Heart right ventricle (tissue), 16 donors: ENCODE results near the gene CDC23. TPM values are rescaled to one million over a fixed set of nuclear protein-coding genes. Genes with fewer than 3 reads are reported as not detected.

Source experiments
- ATAC-seq, 8 donors: fragments of 200-7000 bp; cut with Tn5 transposase; one replicate each; pipeline ENCODE4 v1.9.1; 2020; ENCODE audit warnings: mild to moderate bottlenecking in 8 of 8, moderate library complexity in 8 of 8, moderate number of reproducible peaks in 1 of 8
- DNase-seq, 2 donors: peaks; one replicate each; pipeline ENCODE4 v3.0.0-alpha.2; 2020
- H3K27ac ChIP-seq, 10 donors: fragments of 200-600 bp; sonication (generic) in 2 of 10; one replicate each; pipeline versions ENCODE4 v1.5.0 to v1.8.0; 2020 to 2022; ENCODE audit warnings: mild to moderate bottlenecking in 3 of 10
- H3K27me3 ChIP-seq, 7 donors: fragments of 200-600 bp; one replicate each; pipeline ENCODE4 v1.8.0; 2021 to 2022; ENCODE audit warnings: mild to moderate bottlenecking in 2 of 7
- H3K36me3 ChIP-seq, 9 donors: fragments of 200-600 bp; sonication (generic) in 1 of 9; one replicate each; pipeline versions ENCODE4 v1.5.0 to v1.8.0; 2020 to 2022; ENCODE audit warnings: mild to moderate bottlenecking in 2 of 9
- H3K4me1 ChIP-seq, 9 donors: fragments of 200-600 bp; sonication (generic) in 1 of 9; one replicate each; pipeline versions ENCODE4 v1.5.0 to v1.8.0; 2020 to 2022; ENCODE audit warnings: mild to moderate bottlenecking in 4 of 9
- H3K4me3 ChIP-seq, 10 donors: fragments of 200-600 bp; sonication (generic) in 2 of 10; one replicate each; pipeline versions ENCODE4 v1.5.0 to v1.8.0; 2020 to 2022; ENCODE audit warnings: mild to moderate bottlenecking in 7 of 10, moderate library complexity in 2 of 10
- H3K9me3 ChIP-seq, 11 donors: fragments of 200-600 bp in 10 of 11; sonication (generic) in 2 of 11; one replicate each; pipeline versions ENCODE4 v1.5.0 to v1.8.0; 2013 to 2022; ENCODE audit warnings: mild to moderate bottlenecking in 2 of 11, control low read depth in 1 of 11, moderate library complexity in 1 of 11
- WGBS, 2 donors: extraction: QIAGEN DNeasy Blood & Tissue Kit; methylation state at CpG; one replicate each; pipeline ENCODE4 v1.1.7; 2013; ENCODE audit warnings: inconsistent platforms in 1 of 2; 5-methylcytosine and 5-hydroxymethylcytosine counted together
- intact Hi-C, 10 donors: fragments of 100-400 bp; cut with DNase I; formaldehyde crosslinking; loops; one replicate each; pipeline versions ENCODE4 v1.11.1 to v1.14.2; 2022
- long read RNA-seq, 3 donors: library from polyadenylated mRNA; unstranded; transcript quantifications; one replicate each; pipeline ENCODE4 v2.0.0, GENCODE V29; 2020 to 2021
- polyA plus RNA-seq, 2 donors: library from polyadenylated mRNA; stranded (reverse); fragments of 200-250 nt; gene quantifications; one replicate each; pipeline ENCODE4 v1.2.3, GENCODE V29; 2013
- total RNA-seq, 10 donors: library from RNA; stranded (reverse); fragmentation: NEBNext Ultra II Directional in 3 of 10; extraction: Animal tissue kit (Norgen Biotek cat#: 25700) in 3 of 10; gene quantifications; one replicate each; pipeline versions ENCODE4 v1.2.1 to v1.2.4, GENCODE V29; 2021 to 2023
- TF ChIP-seq, protein P1 (sequence below), 9 donors: fragments of 200-600 bp; sonication (generic) in 2 of 9; IDR thresholded peaks; one replicate each; pipeline versions ENCODE4 v1.5.0 to v1.8.0; 2021 to 2022; ENCODE audit warnings: antibody characterized with exemption in 9 of 9, mild to moderate bottlenecking in 5 of 9, moderate library complexity in 1 of 9
- donor health status: Arrhythmogenic right ventricular cardiomyopathy.
- donor health status: ischemic (EF 13 %, LVEDD 7.1; RV severe dilation, severe dysfunction).
- donor health status: healthy with polysubstance abuse.
- donor health status: DM: no; HTN: yes; CAD: no.
- donor health status: DM: no; HTN: no; CAD: no.
- donor health status: ischemic (EF 25% LVEDD 6.9; RV normal size, moderate dysfunction).
- donor health status: ischemic (EF 25% LVEDD 5.7; RV mildly dilated, moderate dysfunction).
- donor health status: healthy.
- donor health status: DM: yes; HTN: yes; CAD: no.
- donor health status: Ischemic cardiomyopathy.
- donor health status: ischemic (EF 35%, LVEDD 5.7; RV mildly dilated, moderate dysfunction).
- donor health status: nonischemic (EF 11% LVEDD 7.7; RV severe dilation, severe dysfunction).
- donor health status: DM: yes; HTN: yes; CAD: no.
- donor health status: PGD.
- donor health status: ischemic (EF 29% LVEDD 5.4; RV normal size, mild dysfunction).
- donor health status: nonischemic (EF 23%, LVEDD 6.1; RV moderate dilation, normal function).

The CDC23 gene, protein sequence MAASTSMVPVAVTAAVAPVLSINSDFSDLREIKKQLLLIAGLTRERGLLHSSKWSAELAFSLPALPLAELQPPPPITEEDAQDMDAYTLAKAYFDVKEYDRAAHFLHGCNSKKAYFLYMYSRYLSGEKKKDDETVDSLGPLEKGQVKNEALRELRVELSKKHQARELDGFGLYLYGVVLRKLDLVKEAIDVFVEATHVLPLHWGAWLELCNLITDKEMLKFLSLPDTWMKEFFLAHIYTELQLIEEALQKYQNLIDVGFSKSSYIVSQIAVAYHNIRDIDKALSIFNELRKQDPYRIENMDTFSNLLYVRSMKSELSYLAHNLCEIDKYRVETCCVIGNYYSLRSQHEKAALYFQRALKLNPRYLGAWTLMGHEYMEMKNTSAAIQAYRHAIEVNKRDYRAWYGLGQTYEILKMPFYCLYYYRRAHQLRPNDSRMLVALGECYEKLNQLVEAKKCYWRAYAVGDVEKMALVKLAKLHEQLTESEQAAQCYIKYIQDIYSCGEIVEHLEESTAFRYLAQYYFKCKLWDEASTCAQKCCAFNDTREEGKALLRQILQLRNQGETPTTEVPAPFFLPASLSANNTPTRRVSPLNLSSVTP
- 10 to 100 TPM; 14.6 to 23.0 (median 17.8) TPM for total RNA-seq
- 10 to 100 TPM; 10.5 to 12.9 TPM for polyA plus RNA-seq
- long read RNA-seq, donor 1, transcript CDC23-202 (16 exons, 3,155 nt), result major isoform, 23 of 31 reads
- long read RNA-seq, donor 1, partial matches to known transcripts, result 1 of 31 reads
- long read RNA-seq, donor 1, other reads (novel, unspliced or antisense), result 3 of 31 reads
- long read RNA-seq, donor 2, transcript CDC23-202 (16 exons, 3,155 nt), result major isoform, 31 of 39 reads
- long read RNA-seq, donor 2, transcript CDC23-201 (3 exons, 1,079 nt), result minor isoform, 5 of 39 reads
- long read RNA-seq, donor 2, partial matches to known transcripts, result 1 of 39 reads
- long read RNA-seq, donor 2, other reads (novel, unspliced or antisense), result 2 of 39 reads
- long read RNA-seq, donor 3, transcript CDC23-202 (16 exons, 3,155 nt), result major isoform, 44 of 54 reads
- long read RNA-seq, donor 3, partial matches to known transcripts, result 4 of 54 reads
- long read RNA-seq, donor 3, other reads (novel, unspliced or antisense), result 4 of 54 reads

DNA sequence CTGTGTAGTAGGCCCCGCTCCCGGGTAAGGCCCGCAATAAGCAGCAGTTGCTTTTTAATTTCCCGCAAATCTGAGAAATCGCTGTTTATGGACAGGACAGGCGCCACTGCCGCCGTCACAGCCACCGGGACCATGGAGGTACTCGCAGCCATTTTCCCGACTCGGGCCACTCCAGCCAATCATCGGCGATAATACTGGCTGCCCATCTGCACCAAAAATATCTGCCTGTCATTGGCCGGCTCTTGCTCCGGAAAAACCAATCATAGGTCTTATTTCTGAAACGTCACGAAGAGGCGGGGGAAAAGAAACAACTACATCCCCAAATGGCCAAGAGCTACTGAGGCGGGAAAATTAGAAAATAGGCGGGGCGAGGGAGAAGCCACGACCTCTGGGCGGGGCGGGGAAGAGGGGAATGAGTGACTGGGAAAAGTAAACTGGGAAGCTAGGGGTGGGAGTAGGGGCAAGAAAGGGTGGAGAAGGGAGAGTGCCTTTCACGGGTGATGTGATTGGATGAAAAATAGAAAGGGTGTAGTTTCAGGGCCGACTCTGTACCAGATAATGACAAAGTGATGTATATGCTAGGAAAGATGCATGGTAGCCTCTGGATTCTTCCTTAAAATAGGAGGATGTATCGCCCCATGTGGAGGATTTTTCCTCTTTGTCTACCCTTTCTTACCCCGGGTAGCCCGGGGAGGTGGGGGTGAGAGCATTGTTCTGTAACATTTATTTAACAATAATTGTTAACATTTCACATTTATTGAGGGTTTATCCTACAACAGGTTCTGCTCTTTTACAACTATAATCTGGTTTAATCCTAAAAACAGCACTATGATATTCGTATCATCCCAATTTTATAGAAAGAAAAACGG lies at the start of gene CDC23:
Gene CDC23, minus strand, starts transcription at position 163 of the 869 bp plus-strand sequence. Its CDS starts 11 bp downstream, at position 152.
- intact Hi-C loops, result no loop called here

DNA sequence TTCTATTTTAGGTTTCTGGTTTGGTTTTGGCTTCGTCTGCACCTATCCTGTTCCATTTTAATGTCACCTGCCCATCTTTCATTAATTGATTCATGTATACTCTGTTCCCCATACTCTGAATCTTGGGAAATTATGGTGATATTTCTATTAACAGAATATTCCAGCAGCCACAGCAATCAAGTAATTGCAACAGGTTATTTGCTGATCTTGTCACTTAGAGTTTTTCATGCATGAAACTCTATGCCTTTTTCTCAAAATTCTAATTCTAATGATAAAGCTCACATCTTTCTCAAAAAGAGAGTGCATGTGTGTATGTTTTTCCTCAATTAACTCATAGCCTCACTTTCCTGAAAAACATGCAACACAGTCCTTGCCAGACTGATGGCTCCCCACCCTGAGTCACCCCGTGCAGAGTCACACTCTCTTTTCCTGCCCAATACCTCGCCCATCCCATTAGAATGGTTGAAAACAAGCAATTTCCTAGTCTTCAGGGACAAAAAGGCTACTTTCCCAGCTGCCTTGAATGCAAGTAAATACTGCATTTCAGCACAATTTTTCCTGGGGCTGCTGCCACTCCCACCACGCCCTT lies 45.7 kb upstream of the CDC23 start:
- intact Hi-C loops, result no loop called here
- H3K4me3 ChIP-seq, result no peak overlapping the region
- 69 to 85% methylated on average over 4 of the region's 4 CpGs for WGBS, 2 donors
- DNase-seq, result no peak
- H3K27ac ChIP-seq, result no peak overlapping the region
- no peaks in the 10 kb centered on the region for H3K9me3 ChIP-seq
- ATAC-seq, result no peak
- no peaks in the 10 kb centered on the region for H3K36me3 ChIP-seq
- TF ChIP-seq, protein P1, sequence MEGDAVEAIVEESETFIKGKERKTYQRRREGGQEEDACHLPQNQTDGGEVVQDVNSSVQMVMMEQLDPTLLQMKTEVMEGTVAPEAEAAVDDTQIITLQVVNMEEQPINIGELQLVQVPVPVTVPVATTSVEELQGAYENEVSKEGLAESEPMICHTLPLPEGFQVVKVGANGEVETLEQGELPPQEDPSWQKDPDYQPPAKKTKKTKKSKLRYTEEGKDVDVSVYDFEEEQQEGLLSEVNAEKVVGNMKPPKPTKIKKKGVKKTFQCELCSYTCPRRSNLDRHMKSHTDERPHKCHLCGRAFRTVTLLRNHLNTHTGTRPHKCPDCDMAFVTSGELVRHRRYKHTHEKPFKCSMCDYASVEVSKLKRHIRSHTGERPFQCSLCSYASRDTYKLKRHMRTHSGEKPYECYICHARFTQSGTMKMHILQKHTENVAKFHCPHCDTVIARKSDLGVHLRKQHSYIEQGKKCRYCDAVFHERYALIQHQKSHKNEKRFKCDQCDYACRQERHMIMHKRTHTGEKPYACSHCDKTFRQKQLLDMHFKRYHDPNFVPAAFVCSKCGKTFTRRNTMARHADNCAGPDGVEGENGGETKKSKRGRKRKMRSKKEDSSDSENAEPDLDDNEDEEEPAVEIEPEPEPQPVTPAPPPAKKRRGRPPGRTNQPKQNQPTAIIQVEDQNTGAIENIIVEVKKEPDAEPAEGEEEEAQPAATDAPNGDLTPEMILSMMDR (IDR thresholded peaks at IDR 0.05), result no peak
- no peaks in the 10 kb centered on the region for H3K4me1 ChIP-seq
- H3K27me3 ChIP-seq, result peaks cover 0 to 5% (median 0%) of the 10 kb centered on the region in 7 donors

More for the DNA sequence above, at the start of gene CDC23:
- ATAC-seq, result peak; percentile 95 to 99 (median 98)
- H3K4me1 ChIP-seq, result peaks cover 3 to 36% (median 26%) of the 10 kb centered on the region in 9 donors
- H3K36me3 ChIP-seq, result peaks cover 0 to 34% (median 0%) of the 10 kb centered on the region in 9 donors
- H3K27me3 ChIP-seq, result no peaks in the 10 kb centered on the region
- peak within 1 kb of the TSS in 9 of 10 donors; percentile 47 to 88 (median 78) for H3K27ac ChIP-seq
- peak; percentile 83 to 97 for DNase-seq
- TF ChIP-seq, protein P1 (IDR thresholded peaks at IDR 0.05), result no peak
- H3K9me3 ChIP-seq, result no peaks in the 10 kb centered on the region
- WGBS, 2 donors, result 1% methylated on average over 32 of the region's 32 CpGs
- H3K4me3 ChIP-seq, result peak within 1 kb of the TSS; percentile 78 to 98 (median 90)

GRCh38 chr5:138257583-138257982 lies 44.5 kb upstream of the CDC23 start:
- H3K27ac ChIP-seq, result no peak overlapping the region
- no peaks in the 10 kb centered on the region for H3K9me3 ChIP-seq
- no peaks in the 10 kb centered on the region for H3K36me3 ChIP-seq
- intact Hi-C loops, result no loop called here
- DNase-seq, result no peak
- no peak overlapping the region for H3K4me3 ChIP-seq
- TF ChIP-seq, protein P1 (IDR thresholded peaks at IDR 0.05), result no peak
- H3K27me3 ChIP-seq, result peaks cover 0 to 5% (median 0%) of the 10 kb centered on the region in 7 donors
- WGBS, 2 donors, result 64 to 69% methylated on average over 29 of the region's 29 CpGs
- no peaks in the 10 kb centered on the region for H3K4me1 ChIP-seq
- no peak for ATAC-seq
